A549 (cell line): Measurements from ENCODE around the gene SCUBE1.

Experiments
- KDM1A ChIP-seq: fragments of 200-600 bp; sonication (generic); IDR thresholded peaks from 2 replicates; pipeline ENCODE4 v1.6.1; 2016; ENCODE audit warnings: low read depth, mild to moderate bottlenecking
- NPAS2 ChIP-seq: fragments of 250-450 bp; sonication (Bioruptor Pico); IDR thresholded peaks from 2 replicates; pipeline ENCODE4 v1.8.0; 2022; ENCODE audit warnings: mild to moderate bottlenecking, moderate library complexity, borderline replicate concordance
- TF ChIP-seq, protein P1 (sequence below): fragments of >200 bp; sonication (Bioruptor Twin); formaldehyde crosslinking; IDR thresholded peaks from 3 replicates; pipeline ENCODE4 v1.5.1; 2016

DNA sequence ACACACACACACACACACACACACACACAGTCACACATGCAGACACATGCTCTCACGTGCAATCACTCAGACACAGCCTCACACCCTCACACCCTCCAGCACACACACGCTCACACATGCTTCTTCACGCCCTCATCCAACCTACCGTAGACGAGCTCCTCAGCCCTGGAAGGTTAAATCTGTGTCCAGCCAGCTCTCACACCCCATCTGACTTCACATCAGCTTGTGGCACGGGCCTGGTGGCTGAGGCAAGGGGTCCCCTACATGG is 1.3 kb upstream of the SCUBE1 start:
- TF ChIP-seq KDM1A (no peak), NPAS2 (CRISPR knock-in tag) (no peak)
- TF ChIP-seq, protein P1, sequence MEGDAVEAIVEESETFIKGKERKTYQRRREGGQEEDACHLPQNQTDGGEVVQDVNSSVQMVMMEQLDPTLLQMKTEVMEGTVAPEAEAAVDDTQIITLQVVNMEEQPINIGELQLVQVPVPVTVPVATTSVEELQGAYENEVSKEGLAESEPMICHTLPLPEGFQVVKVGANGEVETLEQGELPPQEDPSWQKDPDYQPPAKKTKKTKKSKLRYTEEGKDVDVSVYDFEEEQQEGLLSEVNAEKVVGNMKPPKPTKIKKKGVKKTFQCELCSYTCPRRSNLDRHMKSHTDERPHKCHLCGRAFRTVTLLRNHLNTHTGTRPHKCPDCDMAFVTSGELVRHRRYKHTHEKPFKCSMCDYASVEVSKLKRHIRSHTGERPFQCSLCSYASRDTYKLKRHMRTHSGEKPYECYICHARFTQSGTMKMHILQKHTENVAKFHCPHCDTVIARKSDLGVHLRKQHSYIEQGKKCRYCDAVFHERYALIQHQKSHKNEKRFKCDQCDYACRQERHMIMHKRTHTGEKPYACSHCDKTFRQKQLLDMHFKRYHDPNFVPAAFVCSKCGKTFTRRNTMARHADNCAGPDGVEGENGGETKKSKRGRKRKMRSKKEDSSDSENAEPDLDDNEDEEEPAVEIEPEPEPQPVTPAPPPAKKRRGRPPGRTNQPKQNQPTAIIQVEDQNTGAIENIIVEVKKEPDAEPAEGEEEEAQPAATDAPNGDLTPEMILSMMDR = no peak
